ENCODE measurements around the gene VAV2.

DNA sequence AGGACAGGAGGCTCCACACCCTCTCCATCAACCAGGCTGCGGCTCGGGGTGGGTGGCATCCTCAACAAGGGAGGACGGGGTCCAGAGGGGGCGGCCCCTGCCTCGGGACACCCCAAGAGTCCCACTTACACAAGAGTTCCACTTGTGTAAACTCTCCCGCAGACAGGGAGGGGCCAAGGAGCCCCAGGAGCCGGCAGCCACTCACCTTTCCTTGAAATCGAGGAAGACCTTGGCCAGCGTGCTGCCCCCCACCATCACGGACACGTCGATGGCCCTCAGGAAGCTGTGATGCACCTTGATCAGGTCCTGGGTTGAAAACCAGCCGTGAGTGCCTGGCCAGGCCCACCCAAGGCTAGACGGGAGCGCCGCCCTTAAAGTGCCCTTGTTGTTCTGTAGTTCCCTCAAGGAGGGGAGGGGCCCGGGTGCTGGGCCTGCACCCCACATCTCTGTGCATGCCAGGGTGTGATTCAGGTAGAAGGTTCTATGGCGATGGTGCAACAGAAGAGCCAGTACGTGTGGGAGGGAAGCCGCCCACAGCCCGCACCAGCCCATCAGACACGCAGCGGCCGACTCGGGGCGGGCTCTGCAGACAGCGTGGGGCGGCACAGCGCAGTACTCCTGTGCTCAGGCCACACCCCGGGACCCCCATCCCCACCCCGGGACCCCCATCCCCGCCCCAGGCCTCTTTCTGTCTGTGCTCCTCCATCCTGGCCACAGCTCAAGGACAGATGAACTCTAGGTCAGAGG, 186.1 kb downstream of the VAV2 start:
- TF ChIP-seq, protein P1, sequence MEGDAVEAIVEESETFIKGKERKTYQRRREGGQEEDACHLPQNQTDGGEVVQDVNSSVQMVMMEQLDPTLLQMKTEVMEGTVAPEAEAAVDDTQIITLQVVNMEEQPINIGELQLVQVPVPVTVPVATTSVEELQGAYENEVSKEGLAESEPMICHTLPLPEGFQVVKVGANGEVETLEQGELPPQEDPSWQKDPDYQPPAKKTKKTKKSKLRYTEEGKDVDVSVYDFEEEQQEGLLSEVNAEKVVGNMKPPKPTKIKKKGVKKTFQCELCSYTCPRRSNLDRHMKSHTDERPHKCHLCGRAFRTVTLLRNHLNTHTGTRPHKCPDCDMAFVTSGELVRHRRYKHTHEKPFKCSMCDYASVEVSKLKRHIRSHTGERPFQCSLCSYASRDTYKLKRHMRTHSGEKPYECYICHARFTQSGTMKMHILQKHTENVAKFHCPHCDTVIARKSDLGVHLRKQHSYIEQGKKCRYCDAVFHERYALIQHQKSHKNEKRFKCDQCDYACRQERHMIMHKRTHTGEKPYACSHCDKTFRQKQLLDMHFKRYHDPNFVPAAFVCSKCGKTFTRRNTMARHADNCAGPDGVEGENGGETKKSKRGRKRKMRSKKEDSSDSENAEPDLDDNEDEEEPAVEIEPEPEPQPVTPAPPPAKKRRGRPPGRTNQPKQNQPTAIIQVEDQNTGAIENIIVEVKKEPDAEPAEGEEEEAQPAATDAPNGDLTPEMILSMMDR (IDR thresholded peaks at IDR 0.05): no peak
- TF ChIP-seq POLR2AphosphoS5 (IDR thresholded peaks at IDR 0.05) (no peak), POLR2A (IDR thresholded peaks at IDR 0.05) (no peak)

Measured in breast epithelium (tissue), 3 donors.